Transverse colon (tissue), 4 donors: ENCODE measurements around the gene ELAC1. TPM values are rescaled to one million over a fixed set of nuclear protein-coding genes. Genes with fewer than 3 reads are reported as not detected.
"Not testable (repeated sequence)": the region's sequence is repeated elsewhere in the genome, so short reads cannot be mapped to it uniquely, and the experiment has no call there.

ENCODE experiments used
- DNase-seq: peaks from one replicate; pipeline ENCODE4 v3.0.0-alpha.2; 2019
- H3K27ac ChIP-seq, 4 donors: fragments of 200-600 bp; sonication (generic); 2 replicates each; pipeline ENCODE4 v1.5.1; 2016 to 2018; ENCODE audit warnings: inconsistent platforms in 4 of 4
- H3K27me3 ChIP-seq: fragments of 200-600 bp; sonication (generic); 2 replicates; pipeline ENCODE4 v1.5.1; 2017; ENCODE audit warnings: inconsistent platforms
- H3K36me3 ChIP-seq, 4 donors: fragments of 200-600 bp; sonication (generic); 2 replicates each; pipeline ENCODE4 v1.5.1; 2017 to 2019; ENCODE audit warnings: inconsistent platforms in 4 of 4
- H3K4me1 ChIP-seq, 4 donors: fragments of 200-600 bp; sonication (generic); 2 replicates each; pipeline ENCODE4 v1.5.1; 2017 to 2020; ENCODE audit warnings: inconsistent platforms in 4 of 4
- H3K4me3 ChIP-seq, 4 donors: fragments of 200-600 bp; sonication (generic); 1 replicate in 1 of 4; 2 replicates in 3 of 4; pipeline versions ENCODE4 v1.5.1 to v1.6.1; 2017 to 2019; ENCODE audit warnings: inconsistent platforms in 4 of 4
- H3K9me3 ChIP-seq, 2 donors: fragments of 200-600 bp; sonication (generic); 2 replicates each; pipeline ENCODE4 v1.5.1; 2017 to 2019; ENCODE audit warnings: inconsistent platforms in 2 of 2
- CTCF ChIP-seq, 5 experiments: fragments of 200-600 bp in 3 of 5; fragments of 450-650 bp in 2 of 5; sonication (generic) in 3 of 5; IDR thresholded peaks; 1 replicate in 2 of 5; 2 replicates in 3 of 5; pipeline ENCODE4 v1.5.1; 2016 to 2017; ENCODE audit warnings: antibody characterized with exemption in 5 of 5, inconsistent platforms in 3 of 5, mild to moderate bottlenecking in 2 of 5, moderate library complexity in 1 of 5
- EP300 ChIP-seq: sonication (generic); formaldehyde crosslinking; IDR thresholded peaks from one replicate; pipeline ENCODE4 v1.6.1; 2017; ENCODE audit warnings: antibody characterized with exemption, low read depth
- POLR2A ChIP-seq: fragments of 450-650 bp; IDR thresholded peaks from one replicate; pipeline ENCODE4 v1.6.1; 2016; ENCODE audit warnings: antibody characterized with exemption, mild to moderate bottlenecking, moderate library complexity
- POLR2AphosphoS5 ChIP-seq, 3 donors: sonication (generic); formaldehyde crosslinking; IDR thresholded peaks; one replicate each; pipeline ENCODE4 v1.6.1; 2016; ENCODE audit warnings: antibody characterized with exemption in 3 of 3
- WGBS, 2 donors: methylation state at CpG; one replicate each; pipeline ENCODE4 v1.1.5; 2018; ENCODE audit warnings: low coverage in 1 of 2; 5-methylcytosine and 5-hydroxymethylcytosine counted together
- in situ Hi-C, 4 donors: fragments of 200-750 bp; cut with MboI; loops; one replicate each; pipeline versions ENCODE4 v1.15.0 to v1.15.1; 2017; ENCODE audit warnings: low sequenced_read_pairs in 3 of 4, low pct_ligation_motif_present in 1 of 4, low pct_unique_long_range_greater_than_20kb in 1 of 4
- intact Hi-C: fragments of 100-400 bp; cut with DNase I; formaldehyde crosslinking; loops from one replicate; pipeline ENCODE4 v1.15.1; 2023; ENCODE audit warnings: low total_unique reads
- total RNA-seq, 4 donors: library from RNA; depleted of rRNA; stranded (reverse); fragments of >200 nt; gene quantifications; one replicate each; pipeline ENCODE4 v1.1.0, GENCODE V29; 2016

ELAC1 gene
- total RNA-seq, 4 donors from 2014 or later: 3.2 to 9.6 (median 6.4) TPM; not detected in 1

- Histone ChIP-seq H3K4me3 (no peak overlapping the region), H3K36me3 (peaks cover 0 to 25% (median 3%) of the 10 kb centered on the region in 4 donors), H3K27me3 (no peaks in the 10 kb centered on the region), H3K27ac (no peak overlapping the region), H3K9me3 (no peaks in the 10 kb centered on the region), H3K4me1 (no peaks in the 10 kb centered on the region)
- in situ Hi-C loops (no loop called here), intact Hi-C loops (no loop called here)
- 82 to 93% methylated on average over 1 of the region's 1 CpG for WGBS, 2 donors
- no peak for DNase-seq
- TF ChIP-seq CTCF (IDR thresholded peaks at IDR 0.05) (no peak), POLR2AphosphoS5 (IDR thresholded peaks at IDR 0.05) (no peak), POLR2A (no peak), EP300 (no peak)
These were observed 30.7 kb upstream of the ELAC1 start for GRCh38 chr18:50937183-50937582.

DNA sequence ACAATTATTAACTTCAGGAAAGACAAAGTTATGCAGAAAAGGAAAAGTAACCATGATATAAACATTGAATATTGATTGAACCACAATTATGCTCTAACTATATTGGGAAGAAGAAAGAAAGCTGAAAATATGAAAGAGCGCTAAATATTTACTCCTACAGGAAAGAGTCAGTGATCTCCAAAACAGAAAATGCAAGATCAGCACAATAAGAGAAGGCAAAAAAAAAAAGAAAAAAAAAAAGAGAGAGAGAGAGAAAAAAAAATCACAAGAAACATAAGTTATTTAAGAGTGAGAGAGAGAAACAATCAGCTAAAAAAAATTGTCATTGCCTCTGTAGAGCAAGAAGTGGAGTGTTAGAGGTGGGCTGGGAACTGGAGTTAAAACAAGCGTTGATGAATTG, 28.9 kb upstream of the ELAC1 start:
- TF ChIP-seq EP300: no peak
- no peak for TF ChIP-seq POLR2A
- TF ChIP-seq CTCF (IDR thresholded peaks at IDR 0.05): no peak
- no peak for TF ChIP-seq POLR2AphosphoS5 (IDR thresholded peaks at IDR 0.05)
- no peaks in the 10 kb centered on the region for H3K4me1 ChIP-seq
- H3K27me3 ChIP-seq: no peaks in the 10 kb centered on the region
- no peak overlapping the region for H3K4me3 ChIP-seq
- H3K27ac ChIP-seq: no peak overlapping the region
- in situ Hi-C loops (no loop called here), intact Hi-C loops (no loop called here)
- H3K9me3 ChIP-seq: no peaks in the 10 kb centered on the region
- 94 to 97% methylated on average over 2 of the region's 2 CpGs for WGBS, 2 donors
- DNase-seq: no peak
- H3K36me3 ChIP-seq: peaks cover 0 to 12% (median 3%) of the 10 kb centered on the region in 4 donors

GRCh38 chr18:50944245-50944932, 23.5 kb upstream of the ELAC1 start:
- DNase-seq: no peak
- H3K27ac ChIP-seq: no peak overlapping the region
- H3K4me1 ChIP-seq: peaks cover 0 to 3% (median 1%) of the 10 kb centered on the region in 4 donors
- TF ChIP-seq POLR2A (no peak), CTCF (IDR thresholded peaks at IDR 0.05) (no peak), EP300 (no peak), POLR2AphosphoS5 (IDR thresholded peaks at IDR 0.05) (no peak)
- no peaks in the 10 kb centered on the region for H3K9me3 ChIP-seq
- intact Hi-C loops (no loop called here), in situ Hi-C loops (no loop called here)
- no peaks in the 10 kb centered on the region for H3K27me3 ChIP-seq
- H3K36me3 ChIP-seq: peaks cover 0 to 11% (median 3%) of the 10 kb centered on the region in 4 donors
- WGBS, 2 donors: 73 to 85% methylated on average over 4 of the region's 4 CpGs
- no peak overlapping the region for H3K4me3 ChIP-seq

DNA sequence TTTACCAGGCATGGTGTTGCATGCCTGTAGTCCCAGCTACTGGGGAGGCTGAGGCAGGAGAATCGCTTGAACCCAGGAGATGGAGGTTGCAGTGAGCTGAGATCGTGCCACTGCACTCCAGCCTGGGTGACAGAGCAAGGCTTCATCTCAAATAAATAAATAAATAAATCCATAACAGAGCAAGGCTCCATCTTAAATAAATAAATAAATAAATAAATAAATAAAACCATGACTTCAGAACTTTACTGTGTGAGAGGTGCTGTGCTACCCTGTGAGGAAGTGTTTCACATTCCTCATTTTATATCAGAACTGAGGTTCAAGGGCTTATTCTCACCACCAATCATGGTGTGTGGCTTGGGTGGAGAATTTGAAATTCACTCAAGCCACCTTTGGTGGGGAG, 21.9 kb upstream of the ELAC1 start:
- H3K4me3 ChIP-seq, H3K4me1 ChIP-seq, H3K27ac ChIP-seq, in situ Hi-C loops, intact Hi-C loops, H3K36me3 ChIP-seq, H3K9me3 ChIP-seq, DNase-seq, H3K27me3 ChIP-seq: not testable (repeated sequence)
- 98% methylated on average over 2 of the region's 2 CpGs; no CpG with 5 or more reads in 1 of the 2 donors for WGBS, 2 donors

GRCh38 chr18:50947899-50948298, 19.9 kb upstream of the ELAC1 start:
- in situ Hi-C loops (no loop called here), intact Hi-C loops (no loop called here)
- TF ChIP-seq POLR2AphosphoS5 (IDR thresholded peaks at IDR 0.05): no peak
- TF ChIP-seq CTCF (IDR thresholded peaks at IDR 0.05): no peak
- no peak for TF ChIP-seq POLR2A
- TF ChIP-seq EP300: no peak
- Histone ChIP-seq H3K9me3 (no peaks in the 10 kb centered on the region), H3K4me1 (peaks cover 0 to 5% (median 1%) of the 10 kb centered on the region in 4 donors), H3K27me3 (no peaks in the 10 kb centered on the region), H3K4me3 (no peak overlapping the region), H3K27ac (no peak overlapping the region), H3K36me3 (peaks cover 0 to 4% (median 0%) of the 10 kb centered on the region in 4 donors)
- WGBS, 2 donors: 58 to 73% methylated on average over 1 of the region's 1 CpG
- DNase-seq: no peak
